ENCODE measurements around the gene PLXNA4.

The PLXNA4 gene

DNA sequence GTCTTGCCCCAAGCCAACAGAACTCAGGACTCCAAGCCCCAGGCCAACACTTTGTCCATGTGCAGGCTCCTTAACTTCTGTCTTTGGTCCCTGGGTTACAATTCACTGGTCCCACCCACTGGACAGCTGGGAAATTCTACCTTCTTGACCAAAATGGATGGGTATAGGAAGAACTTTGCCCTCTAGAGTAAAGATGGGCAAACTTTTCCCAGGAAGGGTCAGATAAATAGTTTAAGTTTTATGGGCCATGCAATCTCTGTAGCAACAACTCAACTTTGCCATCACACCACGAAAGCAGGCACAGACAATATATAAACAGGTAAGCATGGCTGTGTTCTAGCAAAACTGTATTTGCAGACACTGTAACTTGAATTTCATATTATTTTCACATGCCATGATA lies 147.1 kb downstream of the PLXNA4 start:
- H3K27me3 ChIP-seq (ENCODE audit: insufficient read depth, low read length): no peaks in the 10 kb centered on the region
- no peaks in the 10 kb centered on the region for H3K79me2 ChIP-seq (ENCODE audit: control insufficient read depth, insufficient read depth, low read length, unreplicated experiment)
- no peak overlapping the region for H3K27ac ChIP-seq (ENCODE audit: low read depth, low read length)
- H3K36me3 ChIP-seq (ENCODE audit: insufficient read depth, low read length): no peaks in the 10 kb centered on the region
- peaks cover 22% of the 10 kb centered on the region for H3K4me1 ChIP-seq (ENCODE audit: control insufficient read depth, insufficient read depth, low read length, unreplicated experiment)
- H3K4me3 ChIP-seq (ENCODE audit: low read depth, low read length): no peak overlapping the region
- no peak overlapping the region for H2AFZ ChIP-seq (ENCODE audit: low read length, unreplicated experiment)

DNA sequence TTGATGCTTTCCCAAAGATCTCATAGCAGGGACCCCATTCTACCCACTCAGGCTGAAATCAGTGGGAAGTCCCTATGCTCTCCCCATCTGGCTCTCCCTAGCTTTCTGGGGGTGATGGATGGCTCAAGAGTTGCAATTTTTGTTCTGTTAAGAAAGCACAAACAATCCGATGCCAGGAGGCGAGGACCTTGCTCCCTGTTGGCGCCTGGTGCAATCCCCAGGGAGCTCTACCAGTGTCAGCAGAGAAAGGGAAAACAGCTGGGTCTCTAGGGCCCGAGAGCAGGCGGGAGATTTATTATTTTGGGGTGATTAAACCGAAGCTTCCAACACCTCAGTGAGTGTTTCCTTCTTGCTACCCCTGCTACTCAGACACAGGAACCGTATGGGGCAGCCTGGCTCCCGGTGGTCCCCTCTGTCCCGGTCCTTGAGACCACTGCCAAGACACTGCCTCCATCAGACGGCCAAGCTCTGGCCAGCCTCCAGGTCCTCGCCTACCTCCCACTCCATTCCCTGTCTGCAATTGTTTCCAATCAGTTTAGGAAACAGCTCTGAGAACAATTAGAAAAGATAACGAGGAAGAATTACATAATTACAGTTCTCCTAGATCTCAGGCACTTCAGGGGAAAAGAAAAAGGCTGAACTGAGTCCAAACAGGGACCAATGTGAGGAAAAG lies 147.9 kb downstream of the PLXNA4 start:
- Histone ChIP-seq H3K4me1 (ENCODE audit: control insufficient read depth, insufficient read depth, low read length, unreplicated experiment) (peaks cover 22% of the 10 kb centered on the region), H3K27ac (ENCODE audit: low read depth, low read length) (no peak overlapping the region), H3K36me3 (ENCODE audit: insufficient read depth, low read length) (no peaks in the 10 kb centered on the region)

DNA sequence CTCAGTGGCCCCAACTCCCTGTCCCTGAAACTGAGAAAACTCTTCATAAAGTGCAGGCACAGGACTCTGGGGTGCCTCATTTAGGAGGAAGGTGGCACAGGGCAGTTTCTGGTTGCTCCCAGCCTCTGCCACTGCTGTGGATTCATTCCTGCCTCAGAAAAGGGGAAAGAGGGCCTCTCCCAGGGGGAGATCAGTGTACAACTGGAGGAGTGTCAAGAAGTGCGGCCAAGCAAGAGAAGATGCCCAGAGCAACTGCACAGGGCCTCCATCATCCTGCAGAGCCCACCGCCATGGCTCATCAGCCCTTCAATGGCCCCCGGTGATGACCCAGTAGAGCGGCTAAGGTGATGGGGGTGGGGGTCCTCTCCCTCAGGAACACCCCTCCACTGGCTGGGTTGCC lies 150.3 kb downstream of the PLXNA4 start:
- Histone ChIP-seq H3K4me1 (ENCODE audit: control insufficient read depth, insufficient read depth, low read length, unreplicated experiment) (peaks cover 20% of the 10 kb centered on the region), H3K27ac (ENCODE audit: low read depth, low read length) (no peak overlapping the region), H3K4me3 (ENCODE audit: low read depth, low read length) (no peak overlapping the region), H3K27me3 (ENCODE audit: insufficient read depth, low read length) (no peaks in the 10 kb centered on the region), H3K79me2 (ENCODE audit: control insufficient read depth, insufficient read depth, low read length, unreplicated experiment) (no peaks in the 10 kb centered on the region), H2AFZ (ENCODE audit: low read length, unreplicated experiment) (no peak overlapping the region), H3K36me3 (ENCODE audit: insufficient read depth, low read length) (no peaks in the 10 kb centered on the region)

More for the DNA sequence above, 147.9 kb downstream of the PLXNA4 start:
- H3K27me3 ChIP-seq (ENCODE audit: insufficient read depth, low read length): no peaks in the 10 kb centered on the region
- H3K4me3 ChIP-seq (ENCODE audit: low read depth, low read length): no peak overlapping the region
- H2AFZ ChIP-seq (ENCODE audit: low read length, unreplicated experiment): no peak overlapping the region
- H3K79me2 ChIP-seq (ENCODE audit: control insufficient read depth, insufficient read depth, low read length, unreplicated experiment): no peaks in the 10 kb centered on the region

DNA sequence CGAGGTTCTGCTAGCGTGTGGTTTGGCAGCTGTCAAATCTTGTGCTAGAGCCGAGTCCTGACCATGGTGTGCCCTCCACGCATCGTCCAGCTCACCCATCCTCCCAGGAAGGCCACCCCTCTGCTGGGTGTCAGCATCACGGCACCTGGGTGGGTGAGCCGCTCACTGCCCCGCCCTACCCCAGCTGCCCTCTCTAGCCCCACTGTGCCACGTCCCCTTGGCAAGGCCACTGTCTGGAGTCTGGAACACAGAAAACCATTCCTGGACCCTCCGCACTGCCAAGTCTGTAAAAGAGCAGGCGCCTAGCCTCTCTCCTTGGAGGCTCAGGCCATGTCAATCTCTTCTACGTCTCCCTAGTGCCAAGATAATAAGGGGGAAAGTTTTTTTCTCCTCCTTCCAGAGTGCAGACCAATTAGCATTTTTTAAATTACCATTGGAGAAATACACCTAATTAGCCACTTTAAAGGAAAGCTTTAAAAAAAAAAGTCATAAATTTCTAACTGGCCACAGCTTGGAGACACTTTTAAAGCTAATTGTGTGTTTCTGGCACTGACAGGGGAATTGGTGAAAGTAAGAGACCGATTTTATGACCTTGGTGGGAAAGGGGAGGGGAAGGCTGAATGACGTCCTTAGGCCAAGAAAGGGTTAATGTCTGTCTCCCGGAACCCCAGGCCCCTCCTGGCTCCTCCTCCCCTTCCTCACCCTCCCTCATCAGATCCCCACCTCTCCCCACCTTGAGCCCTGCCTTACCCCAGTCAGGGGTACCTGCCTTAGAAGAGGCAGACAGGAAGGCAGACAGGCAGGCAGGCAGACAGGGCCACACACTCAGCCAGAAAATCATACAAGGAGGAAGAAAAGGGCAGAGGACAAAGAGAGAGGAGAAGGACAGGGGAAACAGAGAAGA lies 151.2 kb downstream of the PLXNA4 start:
- Histone ChIP-seq H3K79me2 (ENCODE audit: control insufficient read depth, insufficient read depth, low read length, unreplicated experiment) (no peaks in the 10 kb centered on the region), H3K4me3 (ENCODE audit: low read depth, low read length) (no peak overlapping the region), H2AFZ (ENCODE audit: low read length, unreplicated experiment) (no peak overlapping the region), H3K4me1 (ENCODE audit: control insufficient read depth, insufficient read depth, low read length, unreplicated experiment) (peaks cover 13% of the 10 kb centered on the region), H3K27me3 (ENCODE audit: insufficient read depth, low read length) (no peaks in the 10 kb centered on the region), H3K27ac (ENCODE audit: low read depth, low read length) (no peak overlapping the region), H3K36me3 (ENCODE audit: insufficient read depth, low read length) (no peaks in the 10 kb centered on the region)

DNA sequence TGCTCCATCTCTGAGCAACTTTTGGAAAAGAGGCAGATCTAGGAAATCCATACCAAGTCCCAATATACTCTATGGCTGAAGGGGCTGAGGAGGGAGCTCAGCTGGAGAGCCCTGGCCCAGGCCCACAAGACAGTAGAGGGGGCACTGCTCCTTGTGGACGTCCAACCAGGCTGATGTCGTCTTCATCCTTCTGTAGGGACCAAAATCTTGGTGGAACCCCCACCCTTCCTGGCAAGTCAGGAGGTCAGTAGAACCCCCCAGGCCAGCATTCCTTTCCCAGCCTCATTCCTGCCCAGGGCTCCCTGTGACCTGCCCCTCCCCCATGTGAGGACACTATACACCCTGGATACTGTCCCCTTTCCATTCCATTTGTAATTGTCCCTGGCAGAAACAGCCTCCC lies 152.0 kb downstream of the PLXNA4 start:
- Histone ChIP-seq H3K79me2 (ENCODE audit: control insufficient read depth, insufficient read depth, low read length, unreplicated experiment) (no peaks in the 10 kb centered on the region), H3K27ac (ENCODE audit: low read depth, low read length) (no peak overlapping the region), H3K27me3 (ENCODE audit: insufficient read depth, low read length) (no peaks in the 10 kb centered on the region), H3K4me1 (ENCODE audit: control insufficient read depth, insufficient read depth, low read length, unreplicated experiment) (peaks cover 9% of the 10 kb centered on the region), H3K4me3 (ENCODE audit: low read depth, low read length) (no peak overlapping the region), H2AFZ (ENCODE audit: low read length, unreplicated experiment) (no peak overlapping the region), H3K36me3 (ENCODE audit: insufficient read depth, low read length) (no peaks in the 10 kb centered on the region)

DNA sequence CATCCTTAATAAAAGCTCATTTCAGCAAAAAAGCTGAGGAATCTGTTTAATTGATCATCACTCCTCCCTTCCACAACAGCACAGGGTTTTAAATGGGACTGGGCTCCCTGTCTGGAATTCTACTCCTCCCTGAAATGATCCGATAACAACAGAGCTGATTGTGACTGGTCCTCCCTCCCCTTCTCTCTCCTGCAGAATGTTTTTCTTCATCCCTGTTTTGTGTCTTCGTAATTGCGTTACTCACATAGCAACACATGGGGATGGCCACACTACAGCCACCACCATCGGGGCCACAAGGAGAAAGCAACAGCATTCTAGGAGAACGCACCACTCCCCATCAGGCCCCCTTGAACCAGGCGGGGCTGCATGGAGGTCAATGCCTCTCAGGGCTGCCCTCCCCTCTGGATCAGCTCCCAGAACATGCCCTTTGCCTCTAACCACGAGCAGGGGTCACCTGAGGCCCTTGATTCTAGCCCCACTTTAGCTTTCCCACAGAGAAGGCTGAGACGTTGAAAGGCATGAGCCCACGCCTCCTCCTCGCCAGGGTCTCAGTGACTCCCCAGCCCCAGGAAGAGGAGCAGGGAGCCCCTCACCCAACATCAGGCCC lies 152.6 kb downstream of the PLXNA4 start:
- no peaks in the 10 kb centered on the region for H3K79me2 ChIP-seq (ENCODE audit: control insufficient read depth, insufficient read depth, low read length, unreplicated experiment)
- H3K4me3 ChIP-seq (ENCODE audit: low read depth, low read length): no peak overlapping the region
- no peak overlapping the region for H3K27ac ChIP-seq (ENCODE audit: low read depth, low read length)
- peaks cover 9% of the 10 kb centered on the region for H3K4me1 ChIP-seq (ENCODE audit: control insufficient read depth, insufficient read depth, low read length, unreplicated experiment)
- no peaks in the 10 kb centered on the region for H3K36me3 ChIP-seq (ENCODE audit: insufficient read depth, low read length)
- no peaks in the 10 kb centered on the region for H3K27me3 ChIP-seq (ENCODE audit: insufficient read depth, low read length)
- no peak overlapping the region for H2AFZ ChIP-seq (ENCODE audit: low read length, unreplicated experiment)

DNA sequence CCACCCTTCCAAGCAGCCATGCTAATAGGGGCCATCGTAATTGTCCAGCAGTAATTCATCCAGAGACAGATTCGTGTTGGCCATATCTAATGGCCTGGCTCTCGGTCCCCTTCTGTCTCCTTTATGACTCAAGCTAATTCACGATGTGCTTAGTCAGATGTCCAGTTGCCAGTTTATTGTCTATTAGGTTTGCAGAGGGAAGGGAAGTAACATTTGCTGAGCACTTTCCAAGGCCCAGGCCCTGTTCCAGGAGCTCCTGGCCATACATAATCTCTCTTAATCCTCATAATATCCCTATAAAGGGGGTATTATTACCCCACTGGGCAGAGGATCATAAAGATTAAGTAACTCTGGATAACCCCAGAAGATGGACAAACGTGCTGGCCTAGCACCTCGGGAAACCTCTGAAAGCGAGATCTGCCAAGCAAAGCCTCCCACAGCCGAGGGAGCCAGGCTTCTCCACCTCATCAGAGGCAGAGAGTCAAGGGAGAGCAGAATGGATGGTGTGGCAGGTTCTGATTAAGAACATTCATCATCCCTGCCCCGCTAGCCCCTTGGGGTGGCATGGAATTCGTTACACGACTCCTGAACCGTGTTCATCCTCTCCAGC lies 153.7 kb downstream of the PLXNA4 start:
- Histone ChIP-seq H3K79me2 (ENCODE audit: control insufficient read depth, insufficient read depth, low read length, unreplicated experiment) (no peaks in the 10 kb centered on the region), H3K27me3 (ENCODE audit: insufficient read depth, low read length) (no peaks in the 10 kb centered on the region), H2AFZ (ENCODE audit: low read length, unreplicated experiment) (no peak overlapping the region), H3K4me3 (ENCODE audit: low read depth, low read length) (no peak overlapping the region), H3K4me1 (ENCODE audit: control insufficient read depth, insufficient read depth, low read length, unreplicated experiment) (peaks cover 9% of the 10 kb centered on the region), H3K36me3 (ENCODE audit: insufficient read depth, low read length) (no peaks in the 10 kb centered on the region), H3K27ac (ENCODE audit: low read depth, low read length) (no peak overlapping the region)

DNA sequence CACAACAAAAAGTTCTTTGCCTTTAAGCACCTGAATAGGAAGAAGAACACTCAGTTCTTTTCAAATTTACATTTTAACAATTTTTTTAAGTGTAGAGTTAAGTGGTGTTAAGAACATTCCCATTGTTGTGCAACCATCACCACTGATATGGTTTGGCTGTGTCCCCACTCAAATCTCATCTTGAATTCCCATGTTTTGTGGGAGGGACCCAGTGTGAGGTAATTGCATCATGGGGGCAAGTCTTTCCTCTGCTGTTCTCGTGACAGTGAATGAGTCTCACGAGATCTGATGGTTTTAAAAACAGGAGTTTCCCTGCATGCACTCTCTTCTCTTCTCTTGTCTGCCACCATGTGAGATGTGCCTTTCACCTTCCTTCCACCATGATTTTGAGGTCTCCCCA lies 155.7 kb downstream of the PLXNA4 start:
- no peaks in the 10 kb centered on the region for H3K79me2 ChIP-seq (ENCODE audit: control insufficient read depth, insufficient read depth, low read length, unreplicated experiment)
- H3K27ac ChIP-seq (ENCODE audit: low read depth, low read length): no peak overlapping the region
- H3K4me3 ChIP-seq (ENCODE audit: low read depth, low read length): no peak overlapping the region
- H3K27me3 ChIP-seq (ENCODE audit: insufficient read depth, low read length): no peaks in the 10 kb centered on the region
- peaks cover 9% of the 10 kb centered on the region for H3K4me1 ChIP-seq (ENCODE audit: control insufficient read depth, insufficient read depth, low read length, unreplicated experiment)
- no peak overlapping the region for H2AFZ ChIP-seq (ENCODE audit: low read length, unreplicated experiment)
- no peaks in the 10 kb centered on the region for H3K36me3 ChIP-seq (ENCODE audit: insufficient read depth, low read length)

DNA sequence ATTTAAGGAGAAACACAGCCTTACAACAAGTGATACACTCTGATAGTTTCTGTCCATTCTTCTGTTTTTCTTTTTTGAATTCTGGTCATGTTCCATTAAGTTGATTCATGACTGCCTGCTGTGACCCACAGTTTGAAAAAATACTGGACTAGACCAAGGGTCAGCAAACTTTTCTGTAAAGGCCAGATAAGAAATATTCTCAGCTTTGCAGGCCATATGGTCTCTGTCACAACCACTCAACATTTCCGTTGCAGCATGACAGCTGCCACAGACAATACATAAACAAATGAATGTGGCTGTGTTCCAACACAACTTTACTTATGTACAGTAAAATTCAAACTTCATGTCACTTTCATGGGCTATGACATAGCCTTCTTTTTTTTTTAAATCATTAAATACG lies 156.7 kb downstream of the PLXNA4 start:
- H3K79me2 ChIP-seq (ENCODE audit: control insufficient read depth, insufficient read depth, low read length, unreplicated experiment): no peaks in the 10 kb centered on the region
- peaks cover 9% of the 10 kb centered on the region for H3K4me1 ChIP-seq (ENCODE audit: control insufficient read depth, insufficient read depth, low read length, unreplicated experiment)
- no peak overlapping the region for H3K4me3 ChIP-seq (ENCODE audit: low read depth, low read length)
- H3K36me3 ChIP-seq (ENCODE audit: insufficient read depth, low read length): no peaks in the 10 kb centered on the region
- no peaks in the 10 kb centered on the region for H3K27me3 ChIP-seq (ENCODE audit: insufficient read depth, low read length)
- H3K27ac ChIP-seq (ENCODE audit: low read depth, low read length): no peak overlapping the region
- no peak overlapping the region for H2AFZ ChIP-seq (ENCODE audit: low read length, unreplicated experiment)

DNA sequence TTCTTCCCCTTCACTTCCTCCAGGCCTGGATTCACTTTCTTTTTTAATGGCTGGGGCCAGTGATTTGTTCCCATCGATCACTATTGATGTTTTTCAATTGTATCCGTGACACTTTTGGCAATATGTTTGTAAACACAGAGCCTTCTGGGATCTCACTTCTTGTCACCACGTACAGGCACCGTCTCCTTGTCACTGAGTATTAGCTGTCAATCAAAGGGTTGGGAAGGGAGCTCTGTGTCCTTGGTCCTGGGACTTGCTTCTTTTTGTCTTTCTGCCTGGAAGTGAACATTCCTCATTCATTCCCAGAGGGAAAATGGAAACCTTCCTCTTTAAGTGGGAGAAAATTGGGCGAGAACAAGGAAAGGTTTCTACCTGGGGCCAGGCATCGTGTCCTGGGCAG lies 157.4 kb downstream of the PLXNA4 start:
- H2AFZ ChIP-seq (ENCODE audit: low read length, unreplicated experiment): no peak overlapping the region
- H3K27me3 ChIP-seq (ENCODE audit: insufficient read depth, low read length): no peaks in the 10 kb centered on the region
- no peaks in the 10 kb centered on the region for H3K79me2 ChIP-seq (ENCODE audit: control insufficient read depth, insufficient read depth, low read length, unreplicated experiment)
- no peak overlapping the region for H3K27ac ChIP-seq (ENCODE audit: low read depth, low read length)
- H3K36me3 ChIP-seq (ENCODE audit: insufficient read depth, low read length): no peaks in the 10 kb centered on the region
- H3K4me3 ChIP-seq (ENCODE audit: low read depth, low read length): no peak overlapping the region
- H3K4me1 ChIP-seq (ENCODE audit: control insufficient read depth, insufficient read depth, low read length, unreplicated experiment): peaks cover 9% of the 10 kb centered on the region
